Lower leg skin (tissue), 4 donors: ENCODE results near the gene CDK17. TPM values are rescaled to one million over a fixed set of nuclear protein-coding genes. Genes with fewer than 3 reads are reported as not detected.
"Not testable (repeated sequence)": the region's sequence is repeated elsewhere in the genome, so short reads cannot be mapped to it uniquely, and the experiment has no call there.

ENCODE experiments used
- DNase-seq, 2 donors: peaks; one replicate each; pipeline ENCODE4 v3.0.0-alpha.2; 2019; ENCODE audit warnings: low spot score in 2 of 2
- H3K4me3 ChIP-seq: fragments of 200-600 bp; sonication (generic); 2 replicates; pipeline ENCODE4 v1.5.1; 2017; ENCODE audit warnings: mild to moderate bottlenecking, low read depth; ENCODE audit not compliant: poor library complexity, severe bottlenecking
- CTCF ChIP-seq, 3 donors: fragments of 450-650 bp; IDR thresholded peaks; one replicate each; pipeline ENCODE4 v1.5.1; 2016; ENCODE audit warnings: antibody characterized with exemption in 3 of 3, mild to moderate bottlenecking in 3 of 3, moderate library complexity in 2 of 3
- POLR2A ChIP-seq, 2 donors: fragments of 450-650 bp; IDR thresholded peaks; one replicate each; pipeline ENCODE4 v1.6.1; 2016 to 2017; ENCODE audit warnings: antibody characterized with exemption in 2 of 2, mild to moderate bottlenecking in 1 of 2, moderate library complexity in 1 of 2
- WGBS, 2 donors: methylation state at CpG; one replicate each; pipeline ENCODE4 v1.1.5; 2018; 5-methylcytosine and 5-hydroxymethylcytosine counted together
- intact Hi-C: fragments of 100-400 bp; cut with DNase I; formaldehyde crosslinking; loops from one replicate; pipeline ENCODE4 v1.15.0; 2023; ENCODE audit warnings: low total_unique reads
- total RNA-seq, 4 donors: library from RNA; depleted of rRNA; stranded (reverse); fragments of >200 nt; gene quantifications; one replicate each; pipeline ENCODE4 v1.1.0, GENCODE V29; 2016

The CDK17 gene
- total RNA-seq, 4 donors from 2014 or later: 27.3 to 41.9 (median 30.8) TPM

- intact Hi-C loops: no loop called here
- no peak overlapping the region for H3K4me3 ChIP-seq
- DNase-seq: no peak
- TF ChIP-seq POLR2A (IDR thresholded peaks at IDR 0.05) (no peak), CTCF (IDR thresholded peaks at IDR 0.05) (no peak)
Measured at GRCh38 chr12:96412431-96412830, 12.2 kb upstream of the CDK17 start.

- no peak for TF ChIP-seq CTCF (IDR thresholded peaks at IDR 0.05)
- TF ChIP-seq POLR2A (IDR thresholded peaks at IDR 0.05): no peak
- whole genome bisulfite sequencing, 2 donors: 83 to 92% methylated on average over 4 of the region's 4 CpGs
- H3K4me3 ChIP-seq: no peak overlapping the region
- intact Hi-C loops: loop anchor here (10.0 kb wide), 1 partner anchor 345 kb away; no protein-coding TSS in a partner anchor
- DNase-seq: no peak
Measured at GRCh38 chr12:96409731-96410130, 9.5 kb upstream of the CDK17 start.

- 94 to 98% methylated on average over 3 of the region's 3 CpGs for WGBS, 2 donors
- DNase-seq: no peak
- intact Hi-C loops: loop anchor here (10.0 kb wide), 1 partner anchor 344 kb away; no protein-coding TSS in a partner anchor
- H3K4me3 ChIP-seq: no peak overlapping the region
- TF ChIP-seq POLR2A (IDR thresholded peaks at IDR 0.05): no peak
- no peak for TF ChIP-seq CTCF (IDR thresholded peaks at IDR 0.05)
Measured at GRCh38 chr12:96408993-96409392, 8.8 kb upstream of the CDK17 start.

- intact Hi-C loops: loop anchor here (10.0 kb wide), 1 partner anchor 343 kb away; no protein-coding TSS in a partner anchor
- not testable (repeated sequence) for DNase-seq, H3K4me3 ChIP-seq
- 80 to 89% methylated on average over 7 of the region's 7 CpGs for WGBS, 2 donors
Measured at GRCh38 chr12:96407429-96408097, 7.3 kb upstream of the CDK17 start.

GRCh38 chr12:96404696-96405095 is 4.5 kb upstream of the CDK17 start:
- no peak for DNase-seq
- intact Hi-C loops: loop anchor here (10.0 kb wide), 1 partner anchor 340 kb away; no protein-coding TSS in a partner anchor
- TF ChIP-seq CTCF (IDR thresholded peaks at IDR 0.05) (no peak), POLR2A (IDR thresholded peaks at IDR 0.05) (no peak)
- no peak overlapping the region for H3K4me3 ChIP-seq
- WGBS, 2 donors: 33 to 49% methylated on average over 3 of the region's 3 CpGs

- intact Hi-C loops: loop anchor here (10.0 kb wide), 1 partner anchor 339 kb away; no protein-coding TSS in a partner anchor
Measured at GRCh38 chr12:96403870-96404269, 3.6 kb upstream of the CDK17 start.

GRCh38 chr12:96402522-96402921 is 2.3 kb upstream of the CDK17 start:
- WGBS, 2 donors: 83 to 92% methylated on average over 8 of the region's 8 CpGs
- H3K4me3 ChIP-seq, DNase-seq: not testable (repeated sequence)
- intact Hi-C loops: loop anchor here (10.0 kb wide), 1 partner anchor 338 kb away; no protein-coding TSS in a partner anchor

More at GRCh38 chr12:96403870-96404269, 3.6 kb upstream of the CDK17 start:
- DNase-seq: no peak
- 96 to 97% methylated on average over 1 of the region's 1 CpG for WGBS, 2 donors
- TF ChIP-seq POLR2A (IDR thresholded peaks at IDR 0.05) (no peak), CTCF (IDR thresholded peaks at IDR 0.05) (no peak)
- H3K4me3 ChIP-seq: no peak overlapping the region
